GM21423 (cell line): Measurements from ENCODE around the gene TMOD2.

ENCODE experiments used
- ATAC-seq: cut with Tn5 transposase; IDR thresholded peaks from one replicate; pipeline ENCODE4 v1.9.1; 2021; ENCODE audit warnings: mild to moderate bottlenecking, moderate library complexity; ENCODE audit not compliant: unreplicated experiment

Gene TMOD2

GRCh38 chr15:51735228-51736010 is 16.0 kb upstream of the TMOD2 start:
- ATAC-seq = no peak

GRCh38 chr15:51736069-51736468 is 15.3 kb upstream of the TMOD2 start:
- peak; percentile 23 for ATAC-seq

- peak; percentile 26 for ATAC-seq
Measured at GRCh38 chr15:51736751-51737521, 14.5 kb upstream of the TMOD2 start.

- peak; percentile 36 for ATAC-seq
Measured at GRCh38 chr15:51737522-51738305, 13.7 kb upstream of the TMOD2 start, which contains the start of gene LYSMD2. LYSMD2 (minus strand) TSS chr15:51737655; CDS start chr15:51737622, 33 bp downstream.

- no peak for ATAC-seq
Measured at GRCh38 chr15:51738553-51738952, 12.8 kb upstream of the TMOD2 start.

GRCh38 chr15:51739061-51739712 is 12.2 kb upstream of the TMOD2 start:
- no peak for ATAC-seq

GRCh38 chr15:51749307-51749706 is 2.1 kb upstream of the TMOD2 start:
- ATAC-seq = no peak

- ATAC-seq = no peak
Measured at GRCh38 chr15:51750186-51750585, 1.2 kb upstream of the TMOD2 start.

- peak; percentile 38 for ATAC-seq
Measured at GRCh38 chr15:51751697-51752683, 593 bp downstream of the TMOD2 start.

- ATAC-seq = no peak
Measured at GRCh38 chr15:51752888-51753287, 1.5 kb downstream of the TMOD2 start.

- ATAC-seq = no peak
Measured at GRCh38 chr15:51754267-51754666, 2.9 kb downstream of the TMOD2 start.

GRCh38 chr15:51755790-51756189 is 4.4 kb downstream of the TMOD2 start:
- no peak for ATAC-seq

- no peak for ATAC-seq
Measured at GRCh38 chr15:51756482-51756881, 5.1 kb downstream of the TMOD2 start.

- ATAC-seq = no peak
Measured at GRCh38 chr15:51757450-51757849, 6.1 kb downstream of the TMOD2 start.

GRCh38 chr15:51758645-51759044 is 7.2 kb downstream of the TMOD2 start:
- ATAC-seq = no peak

- no peak for ATAC-seq
Measured at GRCh38 chr15:51759557-51760070, 8.2 kb downstream of the TMOD2 start.

GRCh38 chr15:51760805-51761204 is 9.4 kb downstream of the TMOD2 start:
- ATAC-seq = no peak

- ATAC-seq = no peak
Measured at GRCh38 chr15:51765751-51766150, 14.4 kb downstream of the TMOD2 start.

- no peak for ATAC-seq
Measured at GRCh38 chr15:51766341-51766740, 14.9 kb downstream of the TMOD2 start.
